ENCODE measurements around the gene CARD19.

DNA sequence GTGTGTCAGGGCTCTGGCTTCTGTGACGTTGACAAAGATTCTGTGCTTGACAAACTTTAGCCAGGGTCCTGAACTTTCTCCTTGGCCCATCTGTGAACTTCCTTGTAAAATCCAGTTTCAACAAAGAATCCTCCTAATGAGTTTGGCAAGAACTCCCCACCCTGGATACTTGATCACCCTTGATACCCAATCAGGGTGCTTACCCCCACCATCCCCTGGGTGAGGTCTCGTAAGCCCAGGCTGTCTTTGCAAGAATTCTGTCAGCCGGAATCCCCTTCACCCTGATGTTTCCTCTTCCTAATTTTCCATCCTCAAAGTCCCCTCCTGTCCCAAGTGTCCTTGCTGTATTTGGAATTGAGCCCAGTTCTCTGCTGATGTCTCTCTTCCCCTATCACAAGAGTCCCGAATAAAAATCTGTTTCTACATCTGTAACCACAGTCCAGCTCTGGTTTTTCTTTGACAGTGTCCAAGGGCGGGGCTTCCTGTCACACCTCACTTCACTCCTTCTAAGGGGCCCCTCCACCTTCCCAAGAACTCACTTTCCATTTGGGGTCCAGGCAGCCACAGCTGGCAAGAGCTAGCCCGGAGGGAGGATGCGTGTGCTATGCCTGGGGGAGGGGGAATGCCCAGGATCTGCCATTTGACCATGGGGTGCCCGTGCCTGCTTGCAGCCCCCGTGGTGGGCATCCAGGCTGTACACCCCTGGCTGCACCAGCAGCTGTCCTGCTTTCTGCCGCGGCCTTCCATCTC lies 2.7 kb upstream of the CARD19 start:
- TF ChIP-seq NFIC (IDR thresholded peaks at IDR 0.05) (no peak), EGR1 (IDR thresholded peaks at IDR 0.05) (no peak), CEBPB (IDR thresholded peaks at IDR 0.05) (no peak), EP300 (IDR thresholded peaks at IDR 0.05; ENCODE audit: borderline replicate concordance) (no peak), TCF12 (IDR thresholded peaks at IDR 0.05; ENCODE audit: low read depth) (no peak), MAX (IDR thresholded peaks at IDR 0.05) (no peak), ZBTB7A (IDR thresholded peaks at IDR 0.05; ENCODE audit: low read depth) (no peak; the same call in 1 of the 2 replicates)
